ENCODE results near the gene SEL1L.
"Not testable (repeated sequence)": the region's sequence is repeated elsewhere in the genome, so short reads cannot be mapped to it uniquely, and the experiment has no call there.

SEL1L gene

GRCh38 chr14:81550001-81550637 is 16.5 kb upstream of the SEL1L start:
- DNase-seq (ENCODE audit: low read depth): no peak
- no peak for TF ChIP-seq CTCF (IDR thresholded peaks at IDR 0.05; ENCODE audit: insufficient read depth, low read depth, low read length, missing control alignments)
- no peak overlapping the region for H3K4me3 ChIP-seq (ENCODE audit: low read length)

DNA sequence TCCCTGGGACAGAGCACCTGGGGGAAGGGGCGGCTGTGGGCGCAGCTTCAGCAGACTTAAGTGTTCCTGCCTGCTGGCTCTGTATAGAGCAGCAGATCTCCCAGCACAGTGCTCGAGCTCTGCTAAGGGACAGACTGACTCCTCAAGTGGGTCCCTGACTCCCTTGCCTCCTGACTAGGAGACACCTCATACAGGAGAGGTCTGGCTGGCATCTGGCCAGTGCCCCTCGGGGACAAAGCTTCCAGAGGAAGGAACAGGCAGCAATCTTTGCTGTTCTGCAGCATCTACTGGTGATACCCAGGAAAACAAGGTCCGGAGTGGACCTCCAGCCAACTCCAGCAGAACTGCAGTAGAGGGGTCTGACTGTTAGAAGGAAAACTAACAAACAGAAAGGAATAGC is 7.6 kb upstream of the SEL1L start:
- not testable (repeated sequence) for H3K4me3 ChIP-seq (ENCODE audit: low read length)

DNA sequence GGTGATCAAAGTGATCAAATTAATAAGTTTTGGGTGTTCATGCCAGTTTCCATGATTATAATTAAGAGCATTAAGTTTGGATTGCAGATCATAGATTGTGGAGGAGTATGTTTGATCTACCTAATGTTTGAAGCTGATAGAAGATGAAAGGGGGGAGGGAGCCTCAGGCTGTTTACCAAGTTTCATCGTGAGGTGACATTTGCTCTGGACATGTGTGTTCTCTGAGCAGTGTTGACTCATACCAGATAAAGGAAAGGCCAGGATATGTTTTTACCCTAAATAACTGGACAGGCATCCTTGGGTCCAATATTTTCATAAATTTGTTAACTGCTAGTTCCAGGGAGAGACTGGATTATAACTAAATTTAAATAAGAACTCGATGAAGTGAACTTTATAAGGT is 3.5 kb upstream of the SEL1L start:
- DNase-seq (ENCODE audit: low read depth): peak; percentile 10
- H3K4me3 ChIP-seq (ENCODE audit: low read length): no peak overlapping the region
- TF ChIP-seq CTCF (IDR thresholded peaks at IDR 0.05; ENCODE audit: insufficient read depth, low read depth, low read length, missing control alignments): no peak

More for the DNA sequence above, 7.6 kb upstream of the SEL1L start:
- DNase-seq (ENCODE audit: low read depth): not testable (repeated sequence)

- peak; percentile 80 for DNase-seq (ENCODE audit: low read depth)
- no peak for TF ChIP-seq CTCF (IDR thresholded peaks at IDR 0.05; ENCODE audit: insufficient read depth, low read depth, low read length, missing control alignments)
- H3K4me3 ChIP-seq (ENCODE audit: low read length): no peak overlapping the region
Measured at GRCh38 chr14:81536241-81536771, 2.7 kb upstream of the SEL1L start.

GRCh38 chr14:81535396-81536164 is 1.9 kb upstream of the SEL1L start:
- TF ChIP-seq CTCF (IDR thresholded peaks at IDR 0.05; ENCODE audit: insufficient read depth, low read depth, low read length, missing control alignments): no peak
- no peak for DNase-seq (ENCODE audit: low read depth)
- H3K4me3 ChIP-seq (ENCODE audit: low read length): no peak overlapping the region

DNA sequence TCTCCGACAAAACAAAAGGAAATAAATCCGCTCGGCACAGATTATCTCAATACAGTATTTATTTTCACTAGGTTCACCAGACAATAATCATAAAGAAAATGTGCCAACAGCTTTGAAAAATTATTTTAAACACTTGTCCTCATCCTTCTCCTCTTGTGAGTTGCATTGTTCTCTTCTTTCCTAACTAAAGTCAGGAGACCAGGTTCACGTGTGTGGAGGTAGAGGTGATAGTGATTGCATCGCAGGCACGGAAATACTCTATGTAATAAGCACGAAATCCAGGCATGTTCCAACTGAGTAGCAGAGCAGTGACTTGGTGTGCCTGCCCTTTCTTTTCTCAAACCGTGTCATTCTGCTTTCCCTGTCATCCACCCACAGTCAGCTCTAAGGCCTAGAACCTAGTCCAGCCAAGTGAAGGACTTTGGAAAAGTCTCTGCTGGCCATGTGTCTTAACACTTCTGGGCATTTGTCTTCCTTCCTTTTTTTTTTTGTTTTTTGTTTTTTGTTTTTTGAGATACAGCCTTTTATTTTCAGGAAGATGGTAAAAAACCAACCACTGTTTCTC is 939 bp upstream of the SEL1L start:
- TF ChIP-seq CTCF (IDR thresholded peaks at IDR 0.05; ENCODE audit: insufficient read depth, low read depth, low read length, missing control alignments): no peak
- no peak overlapping the region for H3K4me3 ChIP-seq (ENCODE audit: low read length)
- DNase-seq (ENCODE audit: low read depth): no peak

DNA sequence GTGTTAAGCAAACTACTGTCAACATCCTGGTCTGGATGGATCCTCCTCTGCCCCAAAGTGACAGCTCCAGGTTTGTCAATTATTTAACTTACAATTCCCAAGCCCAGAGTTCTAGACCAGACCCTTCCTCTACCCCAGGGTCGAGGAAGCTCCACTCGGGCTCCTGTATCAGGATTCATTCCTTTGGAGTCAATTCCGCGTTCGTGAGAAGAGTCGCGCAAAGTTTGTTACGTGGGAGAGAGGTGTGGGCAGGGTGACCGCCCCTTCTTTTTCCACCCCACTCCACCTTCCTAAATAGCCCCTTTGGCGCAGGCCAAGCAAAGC is 479 bp downstream of the SEL1L start:
- H3K4me3 ChIP-seq (ENCODE audit: low read length): peak overlapping the region; percentile 87
- TF ChIP-seq CTCF (IDR thresholded peaks at IDR 0.05; ENCODE audit: insufficient read depth, low read depth, low read length, missing control alignments): no peak
- DNase-seq (ENCODE audit: low read depth): no peak
